ENCODE measurements around the gene SNRPD2.
"Not testable (repeated sequence)": the region's sequence is repeated elsewhere in the genome, so short reads cannot be mapped to it uniquely, and the experiment has no call there.

The SNRPD2 gene

GRCh38 chr19:45701676-45702075 lies 9.9 kb upstream of the SNRPD2 start:
- no peak for DNase-seq

- DNase-seq: peak; percentile 42
These were observed 1.5 kb upstream of the SNRPD2 start for GRCh38 chr19:45693106-45693788.

GRCh38 chr19:45692187-45693105 lies 693 bp upstream of the SNRPD2 start, which contains the start of gene QPCTL:
TSS of gene QPCTL (plus strand) at chr19:45692666. CDS start at chr19:45692704, 38 bp downstream.
- DNase-seq: peak; percentile 99

- no peak for DNase-seq
These were observed 4.2 kb downstream of the SNRPD2 start for GRCh38 chr19:45687599-45687998.

DNA sequence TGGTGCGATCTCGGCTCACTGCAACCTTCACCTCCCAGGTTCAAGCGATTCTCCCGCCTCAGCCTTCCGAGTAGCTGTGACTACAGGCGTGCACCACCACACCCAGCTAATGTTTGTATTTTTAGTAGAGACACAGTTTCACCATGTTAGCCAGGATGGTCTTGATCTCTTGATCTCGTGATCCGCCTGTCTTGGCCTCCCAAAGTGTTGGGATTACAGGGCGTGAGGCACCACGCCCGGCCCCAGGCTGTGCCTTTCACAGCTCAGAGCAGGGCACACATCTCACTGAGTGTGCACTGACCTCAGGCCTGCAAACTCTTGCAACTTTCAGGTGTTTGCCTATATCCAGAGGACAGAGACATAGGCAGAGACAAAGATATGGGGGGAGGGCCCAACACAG lies 6.7 kb downstream of the SNRPD2 start:
- not testable (repeated sequence) for DNase-seq

GRCh38 chr19:45682908-45683307 lies 8.8 kb downstream of the SNRPD2 start:
- DNase-seq: no peak

- DNase-seq: no peak
These were observed 9.6 kb downstream of the SNRPD2 start for GRCh38 chr19:45682117-45682516.

- DNase-seq: peak; percentile 73
These were observed 10.2 kb downstream of the SNRPD2 start for GRCh38 chr19:45681391-45682015.

DNA sequence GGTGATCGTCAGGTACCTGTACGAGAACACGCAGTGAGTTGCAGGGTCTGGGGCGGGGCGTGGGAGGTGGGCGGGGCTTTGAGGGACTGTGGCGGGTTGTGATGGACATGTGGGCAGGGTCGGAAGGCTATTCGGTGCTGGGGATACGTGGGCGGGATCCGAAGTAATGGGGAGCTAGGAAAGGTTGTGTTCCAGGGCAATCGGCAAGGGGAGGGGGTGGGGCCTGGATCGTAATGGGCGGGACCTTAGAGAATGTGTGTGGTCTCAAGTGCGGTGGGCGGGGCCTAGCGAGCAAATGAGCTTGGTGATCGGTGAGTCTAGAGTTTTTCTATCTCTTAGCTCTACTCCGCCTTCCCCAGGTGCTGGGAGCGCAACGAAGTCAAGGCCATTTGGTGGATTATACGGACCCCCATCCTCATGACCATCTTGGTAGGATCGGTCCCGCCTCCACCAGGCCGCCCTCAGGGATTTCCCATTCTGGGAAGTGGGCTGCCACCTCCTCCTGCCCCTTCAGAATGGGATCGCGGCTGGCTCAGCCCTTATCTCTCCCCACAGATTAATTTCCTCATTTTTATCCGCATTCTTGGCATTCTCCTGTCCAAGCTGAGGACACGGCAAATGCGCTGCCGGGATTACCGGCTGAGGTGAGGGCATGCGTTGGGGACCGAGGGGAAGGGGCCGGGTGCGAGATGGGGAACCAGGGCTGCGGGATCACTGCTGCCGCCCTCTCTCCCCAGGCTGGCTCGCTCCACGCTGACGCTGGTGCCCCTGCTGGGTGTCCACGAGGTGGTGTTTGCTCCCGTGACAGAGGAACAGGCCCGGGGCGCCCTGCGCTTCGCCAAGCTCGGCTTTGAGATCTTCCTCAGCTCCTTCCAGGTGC lies 14.2 kb downstream of the SNRPD2 start:
- peak; percentile 62 for DNase-seq

- no peak for DNase-seq
These were observed 14.9 kb downstream of the SNRPD2 start for GRCh38 chr19:45676851-45677263.

DNA sequence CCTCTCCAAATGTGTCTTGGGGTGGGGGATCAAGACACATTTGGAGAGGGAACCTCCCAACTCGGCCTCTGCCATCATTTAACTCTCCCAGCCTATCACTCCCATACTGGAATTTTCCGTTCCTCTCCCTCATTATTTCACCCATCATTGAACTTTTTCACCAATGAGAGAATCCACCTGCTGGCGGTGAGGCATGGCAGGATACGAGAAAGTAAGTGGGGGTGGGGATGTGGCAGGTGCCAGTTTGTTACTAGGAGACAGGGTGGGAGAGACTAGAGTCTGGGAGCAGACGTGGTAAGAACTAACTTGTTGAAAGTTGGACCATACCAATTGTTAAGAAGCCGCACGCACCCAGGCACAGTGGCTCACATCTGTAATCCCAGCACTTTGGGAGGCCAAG lies 16.8 kb downstream of the SNRPD2 start:
- DNase-seq: peak; percentile 51

DNA sequence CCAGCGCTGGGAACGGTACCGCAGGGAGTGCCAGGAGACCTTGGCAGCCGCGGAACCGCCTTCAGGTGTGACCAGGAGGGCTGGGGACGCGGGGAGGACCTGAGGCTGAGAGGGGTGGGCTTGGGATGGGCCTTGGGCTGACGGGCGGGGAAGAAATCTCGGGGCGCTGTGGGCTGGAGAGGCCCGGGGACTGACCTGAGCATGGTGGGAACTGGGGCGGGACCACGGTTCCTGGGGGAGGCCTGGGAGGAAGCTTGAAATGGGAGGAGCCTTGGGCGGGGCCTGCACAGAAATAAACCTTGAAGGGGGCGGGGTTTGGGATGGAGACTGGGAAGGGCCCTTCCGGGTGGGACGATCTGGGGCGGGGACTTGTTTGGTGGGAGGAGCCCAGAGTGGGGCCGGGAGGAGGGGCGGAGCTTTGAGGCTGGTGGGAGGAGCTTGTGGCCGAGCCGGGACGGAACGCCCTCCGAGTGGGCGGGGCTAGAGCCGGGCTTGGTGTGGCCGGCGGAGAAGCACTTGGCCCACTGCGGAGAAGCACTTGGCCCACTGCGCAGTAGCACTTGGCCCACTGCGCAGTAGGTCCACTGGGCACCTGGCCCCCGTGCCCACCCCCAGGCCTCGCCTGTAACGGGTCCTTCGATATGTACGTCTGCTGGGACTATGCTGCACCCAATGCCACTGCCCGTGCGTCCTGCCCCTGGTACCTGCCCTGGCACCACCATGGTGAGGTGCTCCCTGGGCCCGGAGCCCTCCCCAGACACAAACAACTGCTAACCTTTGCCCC lies 20.9 kb downstream of the SNRPD2 start:
- no peak for DNase-seq

- peak; percentile 31 for DNase-seq
These were observed 23.3 kb downstream of the SNRPD2 start for GRCh38 chr19:45668342-45668871.

- no peak for DNase-seq
These were observed 24.0 kb downstream of the SNRPD2 start, which contains the start of gene GIPR for GRCh38 chr19:45667620-45668341. TSS of gene GIPR (plus strand) at chr19:45668221. CDS start at chr19:45669521, 1,300 bp downstream.

GRCh38 chr19:45664575-45664974 lies 27.2 kb downstream of the SNRPD2 start:
- DNase-seq: no peak

- no peak for DNase-seq
These were observed 28.0 kb downstream of the SNRPD2 start for GRCh38 chr19:45663800-45664199.

- no peak for DNase-seq
These were observed 31.1 kb downstream of the SNRPD2 start for GRCh38 chr19:45660636-45661035.

DNA sequence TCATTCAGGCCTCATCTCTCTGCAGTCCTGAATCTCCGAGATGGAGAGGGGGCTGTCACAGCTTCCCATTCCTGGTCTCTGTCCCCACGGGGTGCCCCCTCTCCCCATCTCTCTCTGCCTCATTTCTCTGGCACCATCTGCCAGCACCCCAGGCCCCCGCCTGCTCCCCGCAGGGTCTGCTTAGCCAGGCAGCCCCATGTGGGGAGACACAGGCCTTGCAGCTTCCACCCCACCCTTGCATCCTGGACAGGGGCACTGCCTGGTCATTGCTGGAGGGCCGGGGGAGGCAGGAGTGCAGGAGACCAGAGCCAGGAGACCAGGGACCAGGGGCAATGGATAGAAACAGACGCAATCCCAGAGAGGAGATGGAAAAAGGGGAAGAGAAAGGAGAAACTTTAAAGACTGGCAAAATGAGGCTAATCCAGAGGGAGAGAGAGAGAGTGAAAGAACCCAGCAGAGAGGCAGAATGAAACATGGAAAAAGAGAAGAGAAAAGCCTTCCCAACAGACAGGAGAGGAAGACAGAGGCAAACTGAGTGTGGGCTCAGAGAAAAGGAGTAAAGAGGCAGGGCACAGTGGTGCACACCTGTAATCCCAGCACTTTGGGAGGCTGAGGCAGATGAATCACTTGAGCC lies 32.5 kb downstream of the SNRPD2 start:
- no peak for DNase-seq

DNA sequence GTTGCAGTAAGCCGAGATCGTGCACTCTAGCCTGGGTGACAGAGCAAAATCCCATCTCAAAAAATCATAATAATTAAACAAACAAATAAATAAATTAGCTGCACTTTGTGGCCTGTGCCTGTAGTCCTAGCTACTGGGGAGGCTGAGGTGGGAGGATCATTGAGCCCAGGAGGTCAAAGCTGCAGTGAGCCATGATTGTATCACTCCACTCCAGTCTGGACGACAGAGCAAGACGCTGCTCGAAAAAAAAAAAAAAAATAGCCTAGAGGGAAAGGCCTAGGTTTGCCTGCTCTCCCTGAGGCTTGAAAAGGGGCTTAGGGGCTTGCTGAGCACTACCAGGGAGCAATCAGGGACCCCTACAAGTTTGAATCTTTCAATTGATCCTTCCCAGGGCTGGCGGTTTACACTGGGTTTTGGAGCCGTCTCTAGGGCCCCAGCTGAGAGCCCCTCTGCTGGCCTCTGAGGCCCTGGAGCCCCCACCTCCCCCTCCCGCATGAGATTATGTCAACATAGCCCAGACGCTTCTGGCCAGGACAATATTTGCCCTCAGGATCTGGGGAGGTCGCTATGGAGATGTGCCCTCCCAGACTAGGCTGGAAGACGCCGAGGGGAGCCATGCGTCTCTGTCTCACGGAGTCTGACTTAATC lies 34.1 kb downstream of the SNRPD2 start:
- no peak for DNase-seq

Measured in DMS79 treated with DMSO at 0.1 percent for 48 hours (cell line).